Common myeloid progenitor, CD34-positive (primary cell): ENCODE results near the gene GPATCH2. TPM values are rescaled to one million over a fixed set of nuclear protein-coding genes. Genes with fewer than 3 reads are reported as not detected.
A peak's percentile ranks its signal among the peaks of the same experiment; 100 is the strongest.

Source experiments
- CTCF ChIA-PET: fragments of 350-600 bp; sonication (Branson Sonifier 250); formaldehyde crosslinking; loops from one replicate; lab custom pipeline; 2021; ENCODE audit warnings: antibody characterized with exemption; lab: Charles Lee
- POLR2A ChIA-PET: fragments of 350-600 bp; sonication (Branson Sonifier 250); formaldehyde crosslinking; loops from one replicate; lab custom pipeline; 2021; ENCODE audit warnings: antibody characterized with exemption; lab: Charles Lee
- DNase-seq, 3 donors: peaks; one replicate each; pipeline versions ENCODE4 v3.0.0 to v3.0.0-alpha.2; 2013
- H3K27ac ChIP-seq, 2 experiments: 1 replicate in 1 of 2; 2 replicates in 1 of 2; pipeline ENCODE4 v1.7.0; 2013; ENCODE audit warnings: inconsistent platforms in 2 of 2, low read length in 2 of 2, mild to moderate bottlenecking in 2 of 2, low read depth in 1 of 2, moderate library complexity in 1 of 2; ENCODE audit not compliant: severe bottlenecking in 2 of 2, insufficient read depth in 1 of 2, poor library complexity in 1 of 2
- H3K27me3 ChIP-seq, 5 experiments: replicated peaks in 2 of 5; 1 replicate in 3 of 5; 2 replicates in 2 of 5; pipeline versions ENCODE4 v1.6.1 to v1.7.0; 2013; ENCODE audit warnings: low read length in 4 of 5, mild to moderate bottlenecking in 2 of 5, moderate library complexity in 2 of 5, inconsistent platforms in 1 of 5; ENCODE audit not compliant: insufficient read depth in 5 of 5, control insufficient read depth in 4 of 5
- H3K36me3 ChIP-seq, 4 experiments: 1 replicate in 2 of 4; 2 replicates in 2 of 4; pipeline versions ENCODE4 v1.6.1 to v1.7.0; 2013; ENCODE audit warnings: low read length in 3 of 4, control low read depth in 1 of 4, mild to moderate bottlenecking in 1 of 4; ENCODE audit not compliant: control insufficient read depth in 4 of 4, insufficient read depth in 4 of 4
- H3K4me1 ChIP-seq, 4 experiments: 1 replicate in 3 of 4; 2 replicates in 1 of 4; pipeline versions ENCODE4 v1.6.1 to v1.7.1; 2013; ENCODE audit warnings: low read length in 3 of 4, mild to moderate bottlenecking in 3 of 4, control low read depth in 1 of 4, inconsistent platforms in 1 of 4, moderate library complexity in 1 of 4; ENCODE audit not compliant: control insufficient read depth in 4 of 4, insufficient read depth in 4 of 4; ENCODE audit errors: control extremely low read depth in 1 of 4
- H3K4me3 ChIP-seq, 7 experiments: 1 replicate in 4 of 7; 2 replicates in 3 of 7; pipeline versions ENCODE4 v1.5.1 to v1.7.0; 2013; ENCODE audit warnings: mild to moderate bottlenecking in 7 of 7, low read length in 6 of 7, moderate library complexity in 6 of 7, inconsistent platforms in 2 of 7, low read depth in 2 of 7, control low read depth in 1 of 7; ENCODE audit not compliant: insufficient read depth in 4 of 7, control insufficient read depth in 1 of 7; ENCODE audit errors: extremely low read depth in 1 of 7
- H3K9me3 ChIP-seq, 5 experiments: 1 replicate in 4 of 5; 2 replicates in 1 of 5; pipeline versions ENCODE4 v1.6.1 to v1.7.1; 2013; ENCODE audit warnings: low read length in 4 of 5, mild to moderate bottlenecking in 2 of 5, inconsistent platforms in 1 of 5, low read depth in 1 of 5, moderate library complexity in 1 of 5; ENCODE audit not compliant: control insufficient read depth in 4 of 5, insufficient read depth in 2 of 5; ENCODE audit errors: control extremely low read depth in 1 of 5
- WGBS: methylation state at CpG from one replicate; pipeline ENCODE4 v1.1.5; 2013; ENCODE audit not compliant: insufficient coverage; 5-methylcytosine and 5-hydroxymethylcytosine counted together
- polyA plus RNA-seq: library from polyadenylated mRNA; unstranded; fragments of 120-200 nt; gene quantifications from one replicate; pipeline ENCODE4 v1.2.1, GENCODE V29; 2013

Gene GPATCH2
- polyA plus RNA-seq: 10.2 TPM

DNA sequence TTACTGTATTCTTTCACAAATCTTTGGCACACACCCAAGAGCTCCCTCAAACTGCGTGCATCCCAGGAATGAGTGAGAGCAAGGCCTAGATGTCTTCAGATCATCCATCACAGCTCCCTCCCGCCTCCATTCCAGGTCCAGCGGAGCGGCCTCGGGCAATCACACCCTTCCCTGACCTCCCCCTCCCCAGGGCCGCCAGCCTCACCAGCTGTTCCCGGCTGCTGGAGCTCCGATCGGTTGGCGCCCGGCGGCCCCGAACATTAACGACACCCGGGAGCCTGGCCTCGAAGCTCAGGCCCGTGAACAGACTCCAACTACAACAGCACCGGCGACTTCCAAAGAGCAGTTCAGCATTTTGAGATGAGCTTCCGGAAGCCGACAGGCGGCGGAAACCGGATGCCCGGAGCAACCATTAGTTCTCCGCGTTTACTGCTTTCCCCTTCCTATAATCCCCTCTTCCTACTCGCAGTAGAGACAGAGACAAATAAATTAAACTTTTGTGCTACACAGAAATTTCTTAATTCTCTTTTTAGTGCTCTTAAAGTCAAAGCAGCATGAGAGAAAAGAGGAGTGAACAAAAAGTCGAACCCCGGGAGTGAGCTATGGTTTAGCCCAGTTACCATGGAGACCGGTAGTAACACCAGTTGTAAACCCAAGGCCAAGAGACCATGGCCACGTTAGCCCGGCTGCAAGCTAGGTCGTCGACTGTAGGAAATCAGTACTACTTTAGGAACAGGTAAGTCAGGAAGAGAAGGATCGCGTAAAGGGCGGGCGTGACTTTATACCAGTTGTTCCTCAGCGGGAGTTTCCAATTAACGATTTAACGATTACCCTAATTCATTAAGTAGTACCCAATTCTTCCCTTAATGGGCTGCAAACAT lies at the start of gene GPATCH2, which contains the start of gene SPATA17:
GPATCH2 (minus strand) TSS at position 380 of the 881 bp plus-strand sequence; CDS start at position 261, 119 bp downstream.
SPATA17 (plus strand) TSS at position 634 of the 881 bp plus-strand sequence; CDS start at position 669, 35 bp downstream.
- H3K27me3 ChIP-seq: no peaks in the 10 kb centered on the region
- ChIA-PET POLR2A (no interaction called here), CTCF (interaction anchor here (0.7 to 1.3 kb wide), 4 partner anchors 9 to 665 kb away, joined by 3 to 4 read pairs (median 4); no protein-coding TSS in a partner anchor)
- H3K36me3 ChIP-seq: no peaks in the 10 kb centered on the region
- DNase-seq: peak; percentile 93 to 95 (median 95)
- H3K4me3 ChIP-seq: peak within 1 kb of the TSS; percentile 53 to 95 (median 84)
- H3K27ac ChIP-seq: peak within 1 kb of the TSS; percentile 100
- H3K4me1 ChIP-seq: peaks cover 3 to 26% (median 14%) of the 10 kb centered on the region in 4 experiments
- 0% methylated on average over 28 of the region's 42 CpGs for WGBS
- H3K9me3 ChIP-seq: no peaks in the 10 kb centered on the region

DNA sequence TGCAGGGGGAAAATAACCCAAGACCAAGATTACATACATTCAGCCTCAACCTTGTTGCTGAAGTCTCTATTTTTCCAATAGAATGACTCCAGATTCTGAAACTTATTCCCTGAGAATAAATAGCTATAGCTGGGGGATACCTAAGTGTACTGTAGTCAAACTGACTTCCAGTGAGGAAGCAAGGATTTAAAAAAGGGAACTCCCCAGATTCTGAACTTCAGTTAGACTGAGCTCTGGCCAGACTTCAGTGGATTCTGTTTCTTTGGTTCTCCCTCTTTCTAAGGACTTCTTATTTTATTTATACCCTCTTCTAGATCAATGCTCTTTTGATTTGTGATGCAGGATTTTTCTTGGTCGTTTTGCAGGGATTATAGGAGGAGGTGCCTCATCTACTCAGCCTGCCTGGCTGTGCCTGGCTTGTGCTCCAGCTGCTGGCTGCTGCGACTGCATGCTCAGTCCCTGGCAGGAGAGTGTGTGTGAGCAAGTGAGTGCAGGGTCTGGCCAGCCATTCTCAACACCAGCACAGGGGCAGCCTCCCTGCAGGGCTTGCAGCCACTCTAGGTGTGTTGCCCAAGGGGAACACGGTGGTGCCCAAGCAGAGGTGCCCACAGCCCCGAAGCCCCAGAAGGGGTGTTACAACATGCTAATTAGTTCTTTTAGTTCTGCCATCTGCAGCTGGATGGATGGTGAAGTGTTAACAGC lies 43.3 kb upstream of the GPATCH2 start:
- H3K4me1 ChIP-seq: no peaks in the 10 kb centered on the region
- ChIA-PET CTCF (interaction anchor here (0.6 kb wide), 1 partner anchor 260 kb away, joined by 3 read pairs; no protein-coding TSS in a partner anchor), POLR2A (no interaction called here)
- no peaks in the 10 kb centered on the region for H3K27me3 ChIP-seq
- DNase-seq: no peak
- H3K4me3 ChIP-seq: no peak overlapping the region
- no peaks in the 10 kb centered on the region for H3K36me3 ChIP-seq
- no peak overlapping the region for H3K27ac ChIP-seq
- WGBS: 100% methylated on average over 3 of the region's 4 CpGs
- H3K9me3 ChIP-seq: no peaks in the 10 kb centered on the region

DNA sequence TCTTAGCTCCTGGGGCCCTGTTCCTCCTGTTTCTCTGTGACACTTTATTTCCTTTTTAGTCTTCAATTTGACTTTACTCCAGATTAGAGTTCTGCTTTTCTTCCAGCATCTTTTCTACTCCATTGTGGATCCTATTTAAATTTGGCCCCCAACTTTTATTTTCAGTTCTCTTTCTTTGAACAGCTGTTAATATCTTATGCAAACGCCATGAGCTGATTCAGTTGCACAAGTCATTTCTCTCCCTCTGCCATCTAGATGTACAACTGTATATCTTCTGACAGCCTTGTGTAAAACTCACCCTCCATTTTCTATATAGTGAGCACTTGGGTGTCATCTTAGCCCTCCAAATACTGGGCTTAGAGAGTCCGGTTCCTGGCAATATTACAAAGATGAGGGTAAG lies 42.5 kb upstream of the GPATCH2 start:
- ChIA-PET POLR2A (no interaction called here), CTCF (no interaction called here)
- Histone ChIP-seq H3K27ac (no peak overlapping the region), H3K4me3 (no peak overlapping the region), H3K9me3 (no peaks in the 10 kb centered on the region), H3K36me3 (no peaks in the 10 kb centered on the region), H3K4me1 (no peaks in the 10 kb centered on the region), H3K27me3 (peaks cover 0 to 2% (median 0%) of the 10 kb centered on the region in 5 experiments)
- 83% methylated on average over 1 of the region's 2 CpGs for WGBS
- no peak for DNase-seq

DNA sequence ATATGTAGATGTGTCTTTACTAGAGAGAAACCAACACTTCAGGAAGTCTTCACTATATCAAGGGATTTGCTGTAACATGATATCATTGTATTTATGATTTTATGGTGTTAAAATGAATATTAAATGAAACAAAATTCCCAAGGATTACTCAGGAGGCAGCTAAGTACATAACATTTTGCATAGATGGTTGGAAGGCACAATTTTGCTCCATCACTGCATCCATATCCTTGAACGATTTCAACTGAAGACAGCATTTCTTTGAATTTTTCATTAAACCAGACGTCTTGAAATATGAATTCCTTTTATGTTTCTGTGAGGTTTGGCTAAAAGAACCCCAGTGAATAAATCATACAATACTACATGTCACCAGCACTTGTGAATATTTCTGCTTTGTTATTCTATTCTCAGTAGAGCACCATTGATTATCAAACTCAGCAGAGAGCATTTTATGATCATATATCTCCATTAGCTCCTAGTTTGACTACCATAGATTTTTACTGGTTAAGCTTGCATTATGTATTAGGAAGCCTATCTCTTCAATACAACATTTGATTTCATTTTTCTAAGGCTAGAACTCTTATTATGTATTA lies 37.6 kb upstream of the GPATCH2 start:
- POLR2A ChIA-PET: no interaction called here
- Histone ChIP-seq H3K4me3 (no peak overlapping the region), H3K4me1 (no peaks in the 10 kb centered on the region), H3K27ac (no peak overlapping the region), H3K27me3 (peaks cover 0 to 2% (median 0%) of the 10 kb centered on the region in 5 experiments), H3K36me3 (no peaks in the 10 kb centered on the region), H3K9me3 (no peaks in the 10 kb centered on the region)
- no peak for DNase-seq
- no CpG with 5 or more reads among the region's 2 CpGs for WGBS
- CTCF ChIA-PET: interaction anchor here (0.7 kb wide), 1 partner anchor 12 kb away, joined by 3 read pairs; no protein-coding TSS in a partner anchor

DNA sequence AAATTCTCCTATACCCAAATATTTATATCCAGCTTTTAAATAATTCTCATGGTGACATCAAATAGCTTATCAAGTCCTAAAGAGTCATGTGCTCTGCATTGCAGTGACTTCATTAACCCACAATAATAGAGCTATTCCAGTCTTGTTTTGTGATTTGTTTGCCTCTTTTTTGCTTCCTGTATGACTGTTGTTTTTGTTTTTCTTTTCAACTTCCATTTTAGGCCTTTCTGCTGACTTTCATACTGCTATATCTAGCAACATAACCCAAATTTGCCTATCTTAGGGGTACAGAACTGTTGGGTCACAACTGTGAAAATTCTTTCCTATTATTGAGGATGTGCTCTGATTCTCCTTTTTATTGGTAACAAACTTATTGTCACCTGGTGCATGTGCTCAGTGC lies 30.5 kb upstream of the GPATCH2 start:
- DNase-seq: no peak
- Histone ChIP-seq H3K4me1 (no peaks in the 10 kb centered on the region), H3K4me3 (no peak overlapping the region), H3K36me3 (no peaks in the 10 kb centered on the region), H3K27me3 (no peaks in the 10 kb centered on the region), H3K9me3 (no peaks in the 10 kb centered on the region), H3K27ac (no peak overlapping the region)
- ChIA-PET CTCF (interaction anchor here (0.8 kb wide), 1 partner anchor 41 kb away, joined by 3 read pairs; no protein-coding TSS in a partner anchor), POLR2A (no interaction called here)

DNA sequence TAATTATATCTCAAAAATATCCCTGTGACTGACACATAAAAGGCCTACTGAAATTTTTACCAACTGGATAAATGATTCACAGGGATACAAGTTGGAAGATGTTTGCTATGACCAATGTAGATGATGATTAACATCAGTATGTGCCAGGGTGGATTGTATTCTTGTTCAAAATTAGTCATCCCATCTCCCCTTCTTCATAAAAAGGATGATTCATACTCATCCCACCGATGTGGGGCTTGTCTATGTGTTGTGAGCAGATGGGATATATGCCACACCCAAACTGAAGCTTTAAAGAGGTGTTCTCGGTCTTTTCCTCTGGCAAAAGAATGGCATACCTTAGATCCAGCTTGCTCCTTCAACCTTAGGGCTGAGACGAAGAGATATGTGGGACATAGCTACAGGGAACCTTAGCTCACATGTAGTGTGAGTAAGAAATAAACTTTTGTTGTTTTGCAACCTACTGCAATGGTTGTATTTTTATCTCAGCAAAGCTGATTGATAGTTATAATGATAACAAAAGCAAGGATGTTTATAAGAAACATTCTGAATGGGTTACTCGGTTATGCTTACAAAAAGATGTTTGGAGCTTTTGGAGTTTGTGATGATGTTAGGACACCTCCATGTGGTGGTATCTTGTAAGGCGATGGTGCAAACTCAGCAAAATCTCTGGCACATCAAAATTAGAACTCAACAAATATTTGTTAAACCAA lies 29.6 kb upstream of the GPATCH2 start:
- Histone ChIP-seq H3K4me3 (no peak overlapping the region), H3K9me3 (no peaks in the 10 kb centered on the region), H3K4me1 (no peaks in the 10 kb centered on the region), H3K27ac (no peak overlapping the region), H3K36me3 (no peaks in the 10 kb centered on the region), H3K27me3 (no peaks in the 10 kb centered on the region)
- ChIA-PET CTCF (interaction anchor here (0.8 kb wide), 1 partner anchor 40 kb away, joined by 3 read pairs; no protein-coding TSS in a partner anchor), POLR2A (no interaction called here)
- WGBS: 89% methylated on average over 3 of the region's 5 CpGs
- peak; percentile 4 to 15 (median 9) for DNase-seq
